Measurements from ENCODE around the gene GRWD1. TPM values are rescaled to one million over a fixed set of nuclear protein-coding genes. Genes with fewer than 3 reads are reported as not detected.

Gene GRWD1
- total RNA-seq (2016; rRNA removed; fragmentation: Illumina TruSeq; extraction: Trizol) (46.6 and 52.3 TPM in 2 replicates), polyA plus RNA-seq (2011; rRNA removed) (10.8 and 13.4 TPM in 2 replicates), polyA minus RNA-seq (2011; rRNA and poly(A)+ RNA removed; ENCODE audit: low replicate concordance) (25.6 and 30.2 TPM in 2 replicates), Bru-seq, nascent RNA (percentile 73 among the genes with signal in this experiment), BruChase-seq, experiment 1, labeled RNA remaining after a 6-hour chase (percentile 89 among the genes with signal in this experiment), BruChase-seq, experiment 2, labeled RNA remaining after a 2-hour chase (percentile 90 among the genes with signal in this experiment)
- 5.2 and 5.4 TPM in 2 replicates for total RNA-seq (2016; cell fraction: cytosol; rRNA removed; fragmentation: Illumina TruSeq; extraction: Trizol; ENCODE audit: low read depth)
- 41.4 and 47.5 TPM in 2 replicates for total RNA-seq (2016; cell fraction: insoluble cytoplasmic fraction; rRNA removed; fragmentation: Illumina TruSeq; extraction: Trizol)
- total RNA-seq (2016; cell fraction: membrane; rRNA removed; fragmentation: Illumina TruSeq; extraction: Trizol) = 11.1 and 15.5 TPM in 2 replicates
- 19.7 and 21.0 TPM in 2 replicates for total RNA-seq (2016; cell fraction: nucleus; rRNA removed; fragmentation: Illumina TruSeq; extraction: Trizol)
- polyA plus RNA-seq (2011; cell fraction: cytosol; rRNA removed) = 10.4 and 13.0 TPM in 2 replicates
- 13.4 and 14.2 TPM in 2 replicates for polyA plus RNA-seq (2011; cell fraction: nucleus; rRNA removed)
- polyA plus RNA-seq (2012) = 13.3 and 14.3 TPM in 2 replicates
- 4.1 and 4.4 TPM in 2 replicates for polyA plus RNA-seq (2016; cell fraction: cytosol; fragmentation: Illumina TruSeq; extraction: Trizol; ENCODE audit: low read depth)
- polyA plus RNA-seq (2016; cell fraction: insoluble cytoplasmic fraction; fragmentation: Illumina TruSeq; extraction: Trizol; ENCODE audit: low read depth) = 36.7 and 46.2 TPM in 2 replicates
- 5.9 and 7.9 TPM in 2 replicates for polyA plus RNA-seq (2016; cell fraction: membrane; fragmentation: Illumina TruSeq; extraction: Trizol; ENCODE audit: low read depth)
- 23.1 and 26.5 TPM in 2 replicates for polyA plus RNA-seq (2016; cell fraction: nucleus; fragmentation: Illumina TruSeq; extraction: Trizol; ENCODE audit: insufficient read depth, low read depth)
- polyA minus RNA-seq (2011; cell fraction: cytosol; rRNA and poly(A)+ RNA removed) = 12.1 and 17.9 TPM in 2 replicates
- 13.7 and 20.3 TPM in 2 replicates for polyA minus RNA-seq (2011; cell fraction: nucleus; rRNA and poly(A)+ RNA removed)
- long read RNA-seq, experiment 1, full-length matches to known transcripts = 81 of 91 reads
- long read RNA-seq, experiment 1, partial matches to known transcripts = 10 of 91 reads
- long read RNA-seq, experiment 1, other reads (novel, unspliced or antisense) = 0 of 91 reads
- long read RNA-seq, experiment 2, full-length matches to known transcripts = 61 of 84 reads
- long read RNA-seq, experiment 2, partial matches to known transcripts = 21 of 84 reads
- long read RNA-seq, experiment 2, other reads (novel, unspliced or antisense) = 2 of 84 reads

GRCh38 chr19:48445606-48446481 is at the start of gene GRWD1:
TSS of gene GRWD1 (plus strand) at chr19:48445983. CDS start at chr19:48446006, 23 bp downstream.
- Histone ChIP-seq H3K4me2 (ENCODE audit: low read depth, low read length) (peak within 1 kb of the TSS; percentile 96), H3K9me3 (ENCODE audit: low read length) (no peaks in the 10 kb centered on the region), H3K4me3 (replicated peaks in 1 of 3; ENCODE audit: insufficient read depth in 1 of 3, low read depth in 2 of 3, low read length in 3 of 3) (peak within 1 kb of the TSS; percentile 77 to 95 (median 80)), H2AFZ (ENCODE audit: low read length) (peak within 1 kb of the TSS; percentile 80), H3K36me3 (replicated peaks in 1 of 2; ENCODE audit: control insufficient read depth in 1 of 2, insufficient read depth in 2 of 2, low read length in 2 of 2) (peaks cover 11 to 35% of the 10 kb centered on the region in 2 experiments; a peak in 4 of 5 replicates), H4K20me1 (ENCODE audit: insufficient read depth, low read length) (no peaks in the 10 kb centered on the region), H3K4me1 (ENCODE audit: insufficient read depth, low read length) (peaks cover 22% of the 10 kb centered on the region), H3K27ac (ENCODE audit: extremely low read length, insufficient read depth, low read length) (peak within 1 kb of the TSS; percentile 71), H3K27me3 (ENCODE audit: control insufficient read depth in 1 of 2, insufficient read depth in 2 of 2, low read length in 2 of 2) (no peaks in the 10 kb centered on the region; a peak in 1 of 5 replicates), H3K79me2 (ENCODE audit: insufficient read depth, low read length) (peaks cover 17% of the 10 kb centered on the region), H3K9ac (ENCODE audit: insufficient read depth, low read depth, low read length) (peak within 1 kb of the TSS; percentile 90)
- POLR2A ChIA-PET = interaction anchor here (0.6 to 2.4 kb wide), 9 partner anchors 22 to 173 kb away, joined by 3 to 9 read pairs (median 3); partner anchors contain the start of genes KDELR1, RPL18 and SPHK2
- in situ Hi-C loops (cut with HindIII; ENCODE audit: extremely low pct_ligation_motif_present, low pct_unique_long_range_greater_than_20kb) (no loop called here), intact Hi-C loops (cut with micrococcal nuclease; ENCODE audit: unreplicated experiment) (loop anchor here (1.0 to 10.0 kb wide), 2 partner anchors 23 to 91 kb away; partner anchors contain the start of gene CYTH2)
- 2% methylated on average over 29 of the region's 61 CpGs for WGBS (ENCODE audit: low lambda C conversion rate)
- CTCF ChIA-PET (ENCODE audit: low intra/inter-chr PET ratio, low total read pairs) = interaction anchor here (1.2 to 1.4 kb wide), 3 partner anchors 113 to 138 kb away, joined by 3 to 6 read pairs (median 3); no protein-coding TSS in a partner anchor
- ATAC-seq = peak; percentile 89
- DNase-seq (ENCODE audit: low spot score) = peak; percentile 96
- BruUV-seq (replicated peaks) = TSS peak; percentile 79
- peak; percentile 54 for FAIRE-seq
- TF ChIP-seq RNF2 (conservative IDR thresholded peaks at IDR 0.05; ENCODE audit: low read depth) = no peak
- TF ChIP-seq IRF2 (CRISPR knock-in tag; IDR thresholded peaks at IDR 0.05) = peak; percentile 79
- TF ChIP-seq ZNF800 (CRISPR knock-in tag; IDR thresholded peaks at IDR 0.05) = no peak
- no peak for TF ChIP-seq SMAD1 (CRISPR knock-in tag; IDR thresholded peaks at IDR 0.05; ENCODE audit: borderline replicate concordance, low read depth)
- 0 out of 2 replicates have a peak, but pooled peaks have one; percentile 31 for TF ChIP-seq ZMAT3 (CRISPR knock-in tag; conservative IDR thresholded peaks at IDR 0.05)
- peak; percentile 57 for TF ChIP-seq ISL2 (CRISPR knock-in tag; IDR thresholded peaks at IDR 0.05)
- TF ChIP-seq ZIK1 (CRISPR knock-in tag; IDR thresholded peaks at IDR 0.05; ENCODE audit: borderline replicate concordance, low read depth) = no peak
- peak; percentile 89 for TF ChIP-seq KMT2A (CRISPR knock-in tag; IDR thresholded peaks at IDR 0.05)
- TF ChIP-seq ZNF605 (CRISPR knock-in tag; IDR thresholded peaks at IDR 0.05) = peak; percentile 89; the same call in 1 of the 2 replicates
- no peak for TF ChIP-seq ZNF460 (CRISPR knock-in tag; IDR thresholded peaks at IDR 0.05; ENCODE audit: borderline replicate concordance)
- peak; percentile 76; the same call in 1 of the 2 replicates for TF ChIP-seq ZNF550 (CRISPR knock-in tag; IDR thresholded peaks at IDR 0.05; ENCODE audit: borderline replicate concordance)
- TF ChIP-seq ZNF138 (CRISPR knock-in tag; IDR thresholded peaks at IDR 0.05; ENCODE audit: low read depth) = peak; percentile 53; the same call in 1 of the 2 replicates
- no peak for TF ChIP-seq STAT5B (CRISPR knock-in tag; IDR thresholded peaks at IDR 0.05)
- no peak for TF ChIP-seq RBAK (CRISPR knock-in tag; IDR thresholded peaks at IDR 0.05)
- TF ChIP-seq ZNF335 (CRISPR knock-in tag; IDR thresholded peaks at IDR 0.05) = 0 out of 2 replicates have a peak, but pooled peaks have one; percentile 54
- peak; percentile 91 for TF ChIP-seq POLR2G (IDR thresholded peaks at IDR 0.05; ENCODE audit: low read depth, low read length)
- no peak for TF ChIP-seq ZNF557 (CRISPR knock-in tag; IDR thresholded peaks at IDR 0.05)

Measured in HepG2 (cell line).